ENCODE data around the gene TNIP2. TPM values are rescaled to one million over a fixed set of nuclear protein-coding genes. Genes with fewer than 3 reads are reported as not detected.
A peak's percentile ranks its signal among the peaks of the same experiment; 100 is the strongest.
"Not testable (repeated sequence)": the region's sequence is repeated elsewhere in the genome, so short reads cannot be mapped to it uniquely, and the experiment has no call there.

The TNIP2 gene
- total RNA-seq, 1 donor from 2014 or later: 29.6 TPM

GRCh38 chr4:2786794-2787229, 30.7 kb upstream of the TNIP2 start:
- DNase-seq (ENCODE audit: missing footprints) (no peak), ATAC-seq (no peak)
- intact Hi-C loops (cut with DNase I): no loop called here

- DNase-seq (ENCODE audit: missing footprints) (no peak), ATAC-seq (no peak)
- intact Hi-C loops (cut with DNase I): no loop called here
Observed at GRCh38 chr4:2786152-2786671, 30.1 kb upstream of the TNIP2 start.

GRCh38 chr4:2785613-2786012, 29.5 kb upstream of the TNIP2 start:
- intact Hi-C loops (cut with DNase I): no loop called here
- ATAC-seq: peak; percentile 19
- DNase-seq (ENCODE audit: missing footprints): peak; percentile 22

- DNase-seq (ENCODE audit: missing footprints): no peak
- intact Hi-C loops (cut with DNase I): no loop called here
Observed at GRCh38 chr4:2783790-2784189, 27.7 kb upstream of the TNIP2 start.

GRCh38 chr4:2781911-2782310, 25.8 kb upstream of the TNIP2 start:
- ATAC-seq (no peak), DNase-seq (ENCODE audit: missing footprints) (peak; percentile 20)
- intact Hi-C loops (cut with DNase I): no loop called here

More at GRCh38 chr4:2783790-2784189, 27.7 kb upstream of the TNIP2 start:
- no peak for ATAC-seq

- ATAC-seq; intact Hi-C loops (cut with DNase I); DNase-seq (ENCODE audit: missing footprints): not testable (repeated sequence)
Observed at GRCh38 chr4:2780643-2781042, 24.5 kb upstream of the TNIP2 start.

GRCh38 chr4:2771264-2771663, 15.1 kb upstream of the TNIP2 start:
- intact Hi-C loops (cut with DNase I): no loop called here
- ATAC-seq (no peak), DNase-seq (ENCODE audit: missing footprints) (no peak)

GRCh38 chr4:2768921-2769336, 12.8 kb upstream of the TNIP2 start:
- DNase-seq (ENCODE audit: missing footprints) (no peak), ATAC-seq (no peak)
- intact Hi-C loops (cut with DNase I): no loop called here

GRCh38 chr4:2768124-2768523, 12.0 kb upstream of the TNIP2 start:
- ATAC-seq (no peak), DNase-seq (ENCODE audit: missing footprints) (no peak)
- intact Hi-C loops (cut with DNase I): no loop called here

GRCh38 chr4:2767705-2768074, 11.6 kb upstream of the TNIP2 start:
- ATAC-seq: peak; percentile 69
- intact Hi-C loops (cut with DNase I): no loop called here
- no peak for DNase-seq (ENCODE audit: missing footprints)

- intact Hi-C loops (cut with DNase I): no loop called here
- DNase-seq (ENCODE audit: missing footprints) (no peak), ATAC-seq (no peak)
Observed at GRCh38 chr4:2767046-2767704, 11.0 kb upstream of the TNIP2 start.

GRCh38 chr4:2765832-2766526, 9.8 kb upstream of the TNIP2 start:
- DNase-seq (ENCODE audit: missing footprints) (no peak), ATAC-seq (no peak)
- intact Hi-C loops (cut with DNase I): no loop called here

GRCh38 chr4:2763511-2763967, 7.4 kb upstream of the TNIP2 start:
- ATAC-seq: peak; percentile 6
- intact Hi-C loops (cut with DNase I): loop anchor here (5.0 kb wide), 4 partner anchors 39 to 274 kb away; partner anchors contain the start of genes GRK4 and NOP14
- DNase-seq (ENCODE audit: missing footprints): no peak

GRCh38 chr4:2762486-2763370, 6.6 kb upstream of the TNIP2 start:
- ATAC-seq; DNase-seq (ENCODE audit: missing footprints): not testable (repeated sequence)
- intact Hi-C loops (cut with DNase I): loop anchor here (5.0 kb wide), 4 partner anchors 40 to 275 kb away; partner anchors contain the start of genes GRK4 and NOP14

- DNase-seq (ENCODE audit: missing footprints) (no peak), ATAC-seq (no peak)
- intact Hi-C loops (cut with DNase I): loop anchor here (5.0 kb wide), 4 partner anchors 40 to 275 kb away; partner anchors contain the start of genes GRK4 and NOP14
Observed at GRCh38 chr4:2762048-2762447, 5.9 kb upstream of the TNIP2 start.

- intact Hi-C loops (cut with DNase I): loop anchor here (5.0 kb wide), 4 partner anchors 41 to 276 kb away; partner anchors contain the start of genes GRK4 and NOP14
- DNase-seq (ENCODE audit: missing footprints): no peak
- ATAC-seq: no peak
Observed at GRCh38 chr4:2761035-2761923, 5.1 kb upstream of the TNIP2 start.

GRCh38 chr4:2757426-2757825, 1.3 kb upstream of the TNIP2 start:
- DNase-seq (ENCODE audit: missing footprints): no peak
- no peak for ATAC-seq
- intact Hi-C loops (cut with DNase I): loop anchor here (5.0 kb wide), 2 partner anchors 45 to 495 kb away; partner anchors contain the start of gene MXD4

Measured in Right ventricle myocardium inferior (tissue), 1 donor.